Measurements from ENCODE around the gene EZH1. TPM values are rescaled to one million over a fixed set of nuclear protein-coding genes. Genes with fewer than 3 reads are reported as not detected.

Gene EZH1
- total RNA-seq, result 26.6 and 27.7 TPM in 2 replicates

DNA sequence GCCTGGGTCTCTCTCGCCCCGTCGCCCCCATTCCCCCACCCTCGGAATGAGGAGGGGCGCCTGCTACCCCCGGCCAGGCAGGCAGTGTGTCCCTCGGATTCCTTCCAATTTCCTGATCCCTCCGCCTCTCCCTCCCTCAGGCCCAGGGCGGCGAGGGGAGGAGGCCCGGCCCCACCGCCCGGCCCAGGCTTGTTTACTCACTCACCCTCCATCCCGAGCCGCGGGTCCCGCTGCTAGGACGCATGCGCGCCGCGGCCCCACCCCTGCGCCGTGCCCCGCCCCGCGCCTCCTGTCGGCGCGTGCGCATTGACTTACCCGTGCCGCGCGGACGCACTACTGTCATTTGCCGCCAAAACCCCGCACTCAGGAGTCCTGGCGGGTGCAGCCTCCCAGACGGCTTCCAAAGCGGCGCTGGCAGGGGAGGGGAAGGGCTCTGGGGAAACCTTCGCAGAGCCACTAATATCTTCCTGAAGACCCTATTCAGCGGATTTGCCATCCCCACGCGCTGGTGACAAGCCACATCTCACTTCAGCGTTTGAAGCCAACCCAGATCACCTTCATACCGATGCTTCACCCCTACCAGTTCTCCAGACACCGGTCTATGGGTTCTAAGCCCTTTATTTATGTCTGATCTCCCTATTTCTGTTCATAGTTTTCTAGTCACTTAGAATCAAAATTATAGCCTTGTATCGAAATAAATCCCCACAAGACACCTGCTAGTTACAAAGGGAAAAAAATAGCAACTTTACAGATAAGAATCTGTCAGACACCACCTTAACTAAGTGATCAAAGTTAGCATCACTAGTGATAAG, at the start of gene EZH1:
Gene EZH1 (minus strand): TSS at position 235 of the 812 bp plus-strand sequence. CDS start 16,099 bp downstream, outside the sequence.

DNA sequence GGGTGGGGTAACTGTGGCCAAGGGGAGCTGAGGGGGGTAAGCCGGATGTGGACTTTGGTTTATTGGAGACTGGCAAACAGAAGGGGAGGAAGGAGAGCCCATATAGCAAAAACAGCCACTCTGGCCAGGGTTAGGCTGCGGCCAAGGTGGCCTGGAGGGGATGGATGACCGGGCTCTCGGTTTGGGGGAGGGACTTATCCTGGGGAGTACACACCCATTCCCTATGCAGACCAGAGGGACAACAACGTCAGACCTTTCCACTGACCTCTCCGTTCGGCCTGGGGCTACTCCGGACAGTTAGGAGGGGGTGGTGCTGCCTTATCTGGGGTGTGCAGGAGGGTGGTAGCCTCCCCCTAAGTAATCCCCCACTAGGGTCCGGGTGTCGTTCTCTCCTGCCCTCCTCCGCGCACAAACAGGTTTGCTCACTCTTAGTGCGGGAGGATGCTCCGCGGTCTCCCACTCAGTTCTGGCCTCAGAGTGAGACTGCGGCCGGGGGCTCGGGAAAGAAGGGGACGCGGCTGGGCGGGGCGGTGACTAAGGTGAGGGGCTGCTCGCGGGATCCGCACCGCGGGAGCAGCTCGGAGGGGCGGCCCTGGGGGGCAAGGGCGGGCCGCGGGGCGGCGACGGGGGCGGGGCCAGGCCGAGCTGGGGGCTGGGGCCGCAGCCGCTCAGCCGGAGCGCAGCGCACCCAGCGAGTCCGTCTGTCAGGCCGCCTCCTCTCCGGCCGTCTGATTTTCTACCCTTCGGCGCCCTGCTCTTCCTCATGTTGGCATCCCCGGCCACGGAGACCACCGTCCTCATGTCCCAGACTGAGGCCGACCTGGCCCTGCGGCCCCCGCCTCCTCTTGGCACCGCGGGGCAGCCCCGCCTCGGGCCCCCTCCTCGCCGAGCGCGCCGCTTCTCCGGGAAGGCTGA, 35.4 kb upstream of the EZH1 start, which contains the start of gene WNK4:
Gene WNK4 (plus strand): TSS at position 675 of the 915 bp plus-strand sequence. CDS start 89 bp downstream, at position 764.

DNA sequence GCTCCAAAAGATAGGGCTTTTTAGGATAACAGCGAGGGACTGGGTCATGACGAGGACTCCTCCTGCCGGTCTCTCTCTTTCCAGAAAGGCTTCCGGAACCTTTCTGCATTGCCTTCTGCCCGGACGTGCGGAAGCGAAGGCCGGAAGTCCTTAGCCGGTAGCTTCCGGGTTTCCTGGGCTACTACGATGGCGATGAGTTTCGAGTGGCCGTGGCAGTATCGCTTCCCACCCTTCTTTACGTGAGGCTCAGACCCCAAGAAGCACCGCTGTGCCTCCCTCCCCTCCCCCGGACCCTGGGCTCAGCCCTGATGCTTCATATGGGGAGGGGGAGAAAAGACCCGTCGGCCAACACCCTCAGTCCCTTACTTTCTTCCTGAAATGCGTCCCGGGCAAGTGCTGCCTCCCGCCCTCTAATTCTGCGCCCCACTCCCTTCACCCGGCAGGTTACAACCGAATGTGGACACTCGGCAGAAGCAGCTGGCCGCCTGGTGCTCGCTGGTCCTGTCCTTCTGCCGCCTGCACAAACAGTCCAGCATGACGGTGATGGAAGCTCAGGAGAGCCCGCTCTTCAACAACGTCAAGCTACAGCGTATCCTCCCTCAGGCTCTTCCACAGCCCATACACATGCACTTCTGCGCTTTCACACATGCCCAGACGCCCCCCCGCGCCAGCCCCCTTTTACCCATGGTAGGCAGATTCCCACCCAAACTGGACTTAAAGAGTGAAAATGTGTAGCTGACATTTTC, 28.6 kb upstream of the EZH1 start, which contains the start of gene VPS25:
Gene VPS25 (plus strand): TSS at position 160 of the 746 bp plus-strand sequence. CDS start 27 bp downstream, at position 187.

DNA sequence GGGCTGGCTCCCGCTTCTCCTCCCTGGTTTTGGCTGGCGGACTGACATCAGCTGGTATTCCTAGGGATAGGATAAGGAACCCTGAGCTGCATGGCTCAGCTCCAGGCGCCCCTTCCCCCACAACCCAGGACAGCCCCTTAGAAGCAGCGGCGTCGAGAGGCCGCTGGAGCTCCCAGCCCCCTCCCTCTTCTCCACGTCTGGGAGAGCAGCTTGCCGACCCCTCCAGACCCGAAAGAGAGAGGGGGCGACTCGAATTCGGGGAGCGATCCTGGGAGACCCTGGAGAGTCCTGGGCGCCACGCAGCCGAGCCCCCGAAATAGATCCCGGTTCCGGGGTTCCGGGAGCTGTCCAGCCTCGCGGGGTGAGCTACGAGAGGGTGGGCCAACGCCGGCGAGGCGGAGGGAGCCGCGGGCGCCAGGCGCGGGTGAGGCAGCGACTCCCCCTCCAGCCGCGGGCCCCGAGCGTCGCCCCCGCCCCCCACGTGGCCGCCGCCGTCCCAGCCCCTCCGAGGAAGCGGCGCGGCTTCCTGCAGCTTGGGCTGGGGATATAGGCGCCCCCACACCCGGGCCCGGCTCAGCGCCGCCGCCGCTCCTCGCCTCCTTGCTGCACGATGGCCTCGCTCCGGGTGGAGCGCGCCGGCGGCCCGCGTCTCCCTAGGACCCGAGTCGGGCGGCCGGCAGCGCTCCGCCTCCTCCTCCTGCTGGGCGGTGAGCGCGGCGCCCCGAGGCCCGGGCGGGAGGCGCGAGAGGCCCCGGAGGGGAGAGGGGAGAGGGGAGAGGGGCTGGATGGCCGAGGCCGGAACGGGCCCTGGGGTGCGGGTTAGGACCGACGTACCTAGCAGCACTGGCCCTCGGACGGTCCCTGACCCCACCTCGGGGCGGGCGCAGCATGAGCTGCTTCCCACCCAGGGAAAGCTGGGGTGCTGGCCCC, 16.1 kb upstream of the EZH1 start, which contains the start of gene RAMP2:
Gene RAMP2 (plus strand): TSS at position 576 of the 930 bp plus-strand sequence. CDS start 35 bp downstream, at position 611.

DNA sequence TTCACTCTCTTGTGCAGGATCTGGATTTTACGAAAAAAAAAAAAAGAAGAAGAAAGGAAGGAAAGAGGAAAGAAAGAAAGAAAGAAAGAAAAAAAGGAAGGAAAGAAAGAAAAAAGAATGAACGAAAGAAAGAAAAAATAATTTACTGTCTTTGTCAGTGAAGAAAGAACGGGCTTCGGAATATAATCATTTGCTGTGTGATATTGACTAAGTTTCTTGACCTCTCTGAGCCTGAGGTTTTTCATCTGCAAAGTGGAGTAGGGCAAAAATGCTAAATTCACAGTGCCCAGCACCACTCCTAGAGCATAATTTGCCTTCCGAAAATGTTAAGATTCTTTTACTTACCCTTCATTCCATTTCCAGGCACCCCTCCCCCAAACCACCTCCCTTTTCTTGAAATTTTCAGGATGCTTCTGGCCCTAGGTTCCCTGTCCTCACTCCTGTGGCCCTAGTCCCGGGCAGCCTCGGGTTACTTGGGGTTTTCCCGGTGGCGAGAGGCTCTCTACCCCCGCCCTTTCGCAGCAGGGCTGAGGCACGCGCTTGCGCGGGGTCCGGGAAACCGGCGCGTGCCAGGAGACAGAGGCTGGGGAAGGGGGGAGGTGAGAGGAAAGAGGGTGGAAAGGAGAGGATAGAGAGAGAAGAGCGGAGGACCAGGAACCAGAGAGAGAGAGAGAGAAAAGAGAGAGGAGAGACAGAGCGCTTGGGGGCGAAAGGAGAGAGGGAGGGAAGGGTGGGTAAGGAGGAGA, 62.7 kb downstream of the EZH1 start, which contains the start of gene CNTNAP1:
Gene CNTNAP1 (plus strand): TSS at position 556 of the 746 bp plus-strand sequence. CDS start 299 bp downstream, outside the sequence.

DNA sequence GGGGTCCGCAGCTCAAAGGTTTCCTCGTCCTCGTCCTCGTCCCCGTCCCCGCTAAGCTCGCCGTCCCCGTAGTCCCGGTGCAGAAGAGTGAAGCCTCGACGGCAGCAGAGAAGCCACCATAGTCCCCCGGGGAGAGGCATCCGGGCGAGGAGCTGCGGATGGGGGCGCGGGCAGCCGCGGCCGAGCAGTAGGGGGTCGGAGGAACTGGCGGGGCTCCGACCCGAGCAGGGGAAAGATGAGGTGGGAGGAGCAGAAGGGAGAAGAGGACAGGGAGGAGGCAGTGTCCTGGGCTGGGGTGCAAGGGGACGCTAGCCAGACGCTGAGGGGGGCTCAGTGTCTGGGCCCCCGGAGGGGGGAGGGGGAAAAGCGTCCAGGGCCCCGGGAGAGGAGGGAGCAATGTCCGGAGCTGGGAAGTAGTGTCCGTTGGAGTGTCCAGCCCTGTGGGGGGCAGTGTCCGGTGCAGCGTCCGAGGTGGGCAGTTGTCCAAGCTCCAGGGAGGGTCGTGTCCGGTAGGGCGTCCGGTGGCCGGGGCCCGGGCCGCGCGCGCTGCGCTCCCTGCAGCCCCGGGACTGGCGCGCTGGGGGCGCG, 68.3 kb downstream of the EZH1 start, which contains the start of gene PLEKHH3:
Gene PLEKHH3 (minus strand): TSS at position 571 of the 588 bp plus-strand sequence. CDS start 431 bp downstream, at position 140.

DNA sequence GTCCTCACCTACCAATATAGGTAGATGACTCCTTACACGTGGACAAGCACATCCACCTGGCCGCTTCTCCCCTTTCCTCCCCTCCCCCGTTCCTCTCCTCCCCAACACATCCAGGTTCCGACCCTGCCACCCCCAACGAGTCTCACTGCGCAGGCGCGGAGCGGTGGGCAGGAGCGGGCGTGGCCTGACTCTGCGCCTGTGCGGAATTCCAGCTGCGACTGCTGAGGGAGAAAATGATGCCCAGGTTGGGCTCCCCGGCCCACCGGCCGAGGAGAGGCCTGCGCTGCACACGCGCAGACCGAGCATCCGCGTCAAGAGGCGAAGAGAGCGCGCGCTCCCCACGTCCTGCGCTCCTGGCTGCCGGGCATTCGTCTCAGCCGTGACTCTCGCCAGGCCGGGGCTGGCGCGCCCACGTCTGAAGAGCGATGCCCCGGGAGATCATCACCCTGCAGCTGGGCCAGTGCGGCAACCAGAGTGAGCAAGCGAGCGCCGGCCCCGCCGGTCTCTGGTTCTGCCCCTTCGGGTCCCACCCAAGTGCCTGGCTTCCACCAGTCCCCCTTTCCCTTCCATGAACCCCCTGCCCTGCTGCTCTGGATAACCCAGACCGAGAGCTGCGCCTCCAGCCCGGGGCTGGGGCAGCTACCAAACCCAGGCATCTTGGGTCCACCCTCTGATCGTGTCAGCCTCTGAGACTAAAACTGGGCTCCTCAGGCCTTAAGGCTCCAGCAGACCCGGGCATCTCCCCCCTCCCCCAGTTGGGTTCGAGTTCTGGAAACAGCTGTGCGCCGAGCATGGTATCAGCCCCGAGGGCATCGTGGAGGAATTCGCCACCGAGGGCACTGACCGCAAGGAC, 85.5 kb downstream of the EZH1 start, which contains the start of gene TUBG2:
Gene TUBG2 (plus strand): TSS at position 206 of the 853 bp plus-strand sequence. CDS start 220 bp downstream, at position 426.

Small RNAs within 50 kb of the gene (small RNA-seq; reads per million reads assigned to genes)
- gene HMGN2P15 (not detected), gene MIR6780A (not detected)

Other genes with a start within 250 kb of the EZH1 start
- gene NAGLU, start 208.8 kb downstream of the EZH1 start, total RNA-seq, result 31.0 and 41.8 TPM in 2 replicates
- gene HSD17B1, start 192.1 kb downstream of the EZH1 start, total RNA-seq, result 0.39 and 0.86 TPM in 2 replicates
- 12.3 and 13.6 TPM in 2 replicates for gene COASY, start 182.9 kb downstream of the EZH1 start, total RNA-seq
- 32.2 and 38.5 TPM in 2 replicates for gene MLX, start 177.9 kb downstream of the EZH1 start, total RNA-seq
- gene PSMC3IP, start 167.3 kb downstream of the EZH1 start, total RNA-seq, result 3.0 and 4.1 TPM in 2 replicates
- 60.0 and 66.8 TPM in 2 replicates for gene RETREG3, start 135.7 kb downstream of the EZH1 start, total RNA-seq
- gene TUBG1, start 135.4 kb downstream of the EZH1 start, total RNA-seq, result 17.1 and 18.1 TPM in 2 replicates
- 14.9 and 15.3 TPM in 2 replicates for gene TUBG2, start 85.8 kb downstream of the EZH1 start, total RNA-seq
- gene PLEKHH3, start 68.0 kb downstream of the EZH1 start, total RNA-seq, result 8.0 and 8.2 TPM in 2 replicates
- gene CCR10, start 63.2 kb downstream of the EZH1 start, total RNA-seq, result 1.0 and 1.2 TPM in 2 replicates
- 12.4 and 14.2 TPM in 2 replicates for gene CNTNAP1, start 62.5 kb downstream of the EZH1 start, total RNA-seq
- gene RAMP2, start 16.2 kb upstream of the EZH1 start, total RNA-seq, result 0.22 TPM in 1 of 2 replicates, not detected in the other
- 51.0 and 57.1 TPM in 2 replicates for gene VPS25, start 28.4 kb upstream of the EZH1 start, total RNA-seq
- under 0.01 TPM in 1 of 2 replicates, not detected in the other for gene WNK4, start 35.6 kb upstream of the EZH1 start, total RNA-seq
- 48.9 and 52.8 TPM in 2 replicates for gene COA3, start 53.7 kb upstream of the EZH1 start, total RNA-seq
- gene CNTD1, start 53.8 kb upstream of the EZH1 start, total RNA-seq, result 0.13 and 0.65 TPM in 2 replicates
- 73.6 and 81.3 TPM in 2 replicates for gene BECN1, start 79.2 kb upstream of the EZH1 start, total RNA-seq
- 85.0 and 90.0 TPM in 2 replicates for gene PSME3, start 88.4 kb upstream of the EZH1 start, total RNA-seq
- 1.3 and 2.6 TPM in 2 replicates for gene AOC2, start 99.5 kb upstream of the EZH1 start, total RNA-seq
- gene AOC3, start 106.2 kb upstream of the EZH1 start, total RNA-seq, result 0.13 and 0.54 TPM in 2 replicates
- gene G6PC1, start 155.8 kb upstream of the EZH1 start, total RNA-seq, result not detected in 2 replicates
- gene AARSD1, start 219.4 kb upstream of the EZH1 start, total RNA-seq, result 16.2 and 16.7 TPM in 2 replicates
- 0.11 and 0.52 TPM in 2 replicates for gene PTGES3L, start 235.0 kb upstream of the EZH1 start, total RNA-seq
- gene RUNDC1, start 235.5 kb upstream of the EZH1 start, total RNA-seq, result 11.0 and 11.8 TPM in 2 replicates